Measurements from ENCODE around the gene CDKAL1. TPM values are rescaled to one million over a fixed set of nuclear protein-coding genes. Genes with fewer than 3 reads are reported as not detected.

The CDKAL1 gene
- total and polyA plus RNA-seq, 2 of the 13 experiments (the other 11 are each of a cell fraction or from before 2014, with no cell fraction given), result 9.5 to 27.7 TPM

GRCh38 chr6:20681243-20681684 is 147.0 kb downstream of the CDKAL1 start (continued):
- TF ChIP-seq ZNF546 (CRISPR knock-in tag; conservative IDR thresholded peaks at IDR 0.05), result no peak
- TF ChIP-seq GTF2F1 (IDR thresholded peaks at IDR 0.05; ENCODE audit: low read length), result no peak
- TF ChIP-seq ZNF264 (CRISPR knock-in tag; IDR thresholded peaks at IDR 0.05), result 0 out of 2 replicates have a peak, but pooled peaks have one; percentile 34
- TF ChIP-seq HDAC2 (CRISPR knock-in tag; IDR thresholded peaks at IDR 0.05), result peak; percentile 67; the same call in 1 of the 2 replicates
- TF ChIP-seq PAXIP1 (CRISPR knock-in tag; conservative IDR thresholded peaks at IDR 0.05), result peak; percentile 70; the same call in 1 of the 2 replicates
- TF ChIP-seq GRHL1 (CRISPR knock-in tag; conservative IDR thresholded peaks at IDR 0.05), result no peak

GRCh38 chr6:20684474-20684873 is 150.2 kb downstream of the CDKAL1 start:
- no TSS peak for BruUV-seq (replicated peaks)
- ATAC-seq (no peak), DNase-seq (ENCODE audit: low spot score) (no peak), FAIRE-seq (no peak)
- intact Hi-C loops (cut with micrococcal nuclease; ENCODE audit: unreplicated experiment) (no loop called here), in situ Hi-C loops (cut with HindIII; ENCODE audit: extremely low pct_ligation_motif_present, low pct_unique_long_range_greater_than_20kb) (no loop called here)
- CTCF ChIA-PET (ENCODE audit: low intra/inter-chr PET ratio, low total read pairs), result no interaction called here
- POLR2A ChIA-PET, result no interaction called here
- Histone ChIP-seq H3K36me3 (replicated peaks in 1 of 2; ENCODE audit: control insufficient read depth in 1 of 2, insufficient read depth in 2 of 2, low read length in 2 of 2) (no peaks in the 10 kb centered on the region), H3K9ac (ENCODE audit: insufficient read depth, low read depth, low read length) (no peak overlapping the region), H3K79me2 (ENCODE audit: insufficient read depth, low read length) (peaks cover 3% of the 10 kb centered on the region), H3K4me3 (replicated peaks in 1 of 3; ENCODE audit: insufficient read depth in 1 of 3, low read depth in 2 of 3, low read length in 3 of 3) (no peak overlapping the region), H3K27ac (ENCODE audit: extremely low read length, insufficient read depth, low read length) (no peak overlapping the region), H3K9me3 (ENCODE audit: low read length) (no peaks in the 10 kb centered on the region), H4K20me1 (ENCODE audit: insufficient read depth, low read length) (no peaks in the 10 kb centered on the region), H3K27me3 (ENCODE audit: control insufficient read depth in 1 of 2, insufficient read depth in 2 of 2, low read length in 2 of 2) (no peaks in the 10 kb centered on the region), H3K4me2 (ENCODE audit: low read depth, low read length) (no peak overlapping the region), H2AFZ (ENCODE audit: low read length) (no peak overlapping the region), H3K4me1 (ENCODE audit: insufficient read depth, low read length) (peaks cover 44% of the 10 kb centered on the region)
- 91% methylated on average over 3 of the region's 3 CpGs for WGBS (ENCODE audit: low lambda C conversion rate)
- TF ChIP-seq ZBTB34 (CRISPR knock-in tag; IDR thresholded peaks at IDR 0.05) (no peak), ZNF7 (CRISPR knock-in tag; IDR thresholded peaks at IDR 0.05) (peak; percentile 95)
